Activated naive CD8-positive, alpha-beta T cell treated with anti-CD3 and anti-CD28 coated beads for 36 hours (primary cell): Measurements from ENCODE around the gene AGPS. TPM values are rescaled to one million over a fixed set of nuclear protein-coding genes. Genes with fewer than 3 reads are reported as not detected.
"Not testable (repeated sequence)": the region's sequence is repeated elsewhere in the genome, so short reads cannot be mapped to it uniquely, and the experiment has no call there.

Experiments
- DNase-seq: peaks from one replicate; pipeline ENCODE4 v3.0.0; 2021
- H3K27ac Mint-ChIP-seq: one replicate; pipeline ENCODE4 v1.8.0; 2022; ENCODE audit warnings: mild to moderate bottlenecking, moderate library complexity, mixed read lengths
- H3K27me3 Mint-ChIP-seq: one replicate; pipeline ENCODE4 v1.8.0; 2022; ENCODE audit warnings: mild to moderate bottlenecking, mixed read lengths
- H3K36me3 Mint-ChIP-seq: one replicate; pipeline ENCODE4 v1.8.0; 2021; ENCODE audit warnings: mild to moderate bottlenecking, mixed read lengths
- H3K4me1 Mint-ChIP-seq: one replicate; pipeline ENCODE4 v1.8.0; 2021; ENCODE audit warnings: mixed read lengths
- H3K4me3 Mint-ChIP-seq: one replicate; pipeline ENCODE4 v1.8.0; 2022; ENCODE audit warnings: mild to moderate bottlenecking, moderate library complexity, mixed read lengths
- H3K9me3 Mint-ChIP-seq: one replicate; pipeline ENCODE4 v1.8.0; 2022; ENCODE audit warnings: mixed read lengths
- total RNA-seq, 2 experiments: library from RNA; stranded (reverse); gene quantifications; one replicate each; pipeline ENCODE4 v1.2.3, GENCODE V29; 2021

The AGPS gene
- 10 to 100 TPM; 73.8 to 75.5 TPM for total RNA-seq

- H3K4me1 Mint-ChIP-seq = peaks cover 54% of the 10 kb centered on the region
- no peaks in the 10 kb centered on the region for H3K9me3 Mint-ChIP-seq
- H3K27me3 Mint-ChIP-seq = no peaks in the 10 kb centered on the region
- peak within 1 kb of the TSS; percentile 96 for H3K4me3 Mint-ChIP-seq
- H3K27ac Mint-ChIP-seq = peak within 1 kb of the TSS; percentile 88
- peak; percentile 89 for DNase-seq
- peaks cover 34% of the 10 kb centered on the region for H3K36me3 Mint-ChIP-seq
Observed at GRCh38 chr2:177392373-177393202, at the start of gene AGPS. TSS of gene AGPS (plus strand) at chr2:177392773. CDS start at chr2:177392790, 17 bp downstream.

DNA sequence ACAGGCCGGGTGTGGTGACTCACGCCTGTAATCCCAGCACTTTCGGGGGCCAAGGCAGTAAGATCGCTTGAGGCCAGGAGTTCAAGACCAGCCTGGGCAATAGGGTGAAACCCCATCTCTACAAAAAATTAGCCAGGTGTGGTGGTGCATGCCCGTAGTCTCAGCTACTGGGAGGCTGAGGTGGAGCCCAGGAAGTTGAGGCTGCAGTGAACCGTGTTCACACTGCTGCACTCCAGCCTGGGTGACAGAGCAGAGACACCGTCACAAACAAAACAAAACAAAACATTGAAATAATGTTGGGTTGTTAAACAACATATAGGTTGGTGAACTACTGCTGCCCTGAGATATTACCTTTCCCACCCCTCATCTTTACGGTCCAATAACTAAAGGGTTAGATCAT is 48.8 kb upstream of the AGPS start:
- H3K9me3 Mint-ChIP-seq = no peaks in the 10 kb centered on the region
- no peaks in the 10 kb centered on the region for H3K27me3 Mint-ChIP-seq
- H3K4me3 Mint-ChIP-seq = no peak overlapping the region
- no peaks in the 10 kb centered on the region for H3K36me3 Mint-ChIP-seq
- H3K4me1 Mint-ChIP-seq = no peaks in the 10 kb centered on the region
- DNase-seq = no peak
- no peak overlapping the region for H3K27ac Mint-ChIP-seq

GRCh38 chr2:177344316-177344715 is 48.3 kb upstream of the AGPS start:
- no peak overlapping the region for H3K27ac Mint-ChIP-seq
- no peaks in the 10 kb centered on the region for H3K9me3 Mint-ChIP-seq
- no peak for DNase-seq
- H3K27me3 Mint-ChIP-seq = no peaks in the 10 kb centered on the region
- no peak overlapping the region for H3K4me3 Mint-ChIP-seq
- H3K4me1 Mint-ChIP-seq = no peaks in the 10 kb centered on the region
- no peaks in the 10 kb centered on the region for H3K36me3 Mint-ChIP-seq

- H3K27me3 Mint-ChIP-seq = no peaks in the 10 kb centered on the region
- no peaks in the 10 kb centered on the region for H3K36me3 Mint-ChIP-seq
- H3K9me3 Mint-ChIP-seq = no peaks in the 10 kb centered on the region
- no peak overlapping the region for H3K27ac Mint-ChIP-seq
- H3K4me1 Mint-ChIP-seq = no peaks in the 10 kb centered on the region
- DNase-seq = no peak
- no peak overlapping the region for H3K4me3 Mint-ChIP-seq
Observed at GRCh38 chr2:177346192-177346591, 46.4 kb upstream of the AGPS start.

- Mint-ChIP-seq H3K36me3 (no peaks in the 10 kb centered on the region), H3K9me3 (no peaks in the 10 kb centered on the region), H3K27ac (no peak overlapping the region), H3K27me3 (no peaks in the 10 kb centered on the region), H3K4me3 (no peak overlapping the region), H3K4me1 (no peaks in the 10 kb centered on the region)
- DNase-seq = no peak
Observed at GRCh38 chr2:177347570-177347969, 45.0 kb upstream of the AGPS start.

DNA sequence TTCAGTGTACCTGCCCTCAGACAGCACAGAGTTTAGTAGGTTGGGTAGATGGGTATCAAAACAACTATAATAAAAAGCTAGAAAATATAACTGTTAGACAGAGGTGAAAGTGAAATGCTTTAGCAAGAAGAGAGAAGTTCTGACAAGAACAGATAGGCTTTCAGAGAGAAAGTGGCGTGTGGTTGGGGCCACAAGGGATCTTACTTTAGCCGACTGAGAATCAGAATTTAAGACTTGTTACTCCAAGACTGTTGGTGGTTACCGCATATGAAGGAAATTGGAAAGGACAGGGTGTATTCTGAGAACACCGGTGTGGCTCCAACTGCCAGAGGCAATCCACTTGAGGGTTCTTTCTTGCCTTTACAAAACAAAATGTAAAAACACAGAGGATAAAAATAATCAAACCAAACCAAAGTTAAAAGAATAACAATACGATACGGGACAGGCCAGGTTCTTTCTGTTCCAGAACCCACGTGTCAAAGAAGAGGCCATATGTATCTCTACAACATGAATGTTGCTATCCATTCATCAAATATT is 44.4 kb upstream of the AGPS start:
- Mint-ChIP-seq H3K4me1 (peaks cover 2% of the 10 kb centered on the region), H3K9me3 (no peaks in the 10 kb centered on the region), H3K27me3 (no peaks in the 10 kb centered on the region), H3K36me3 (no peaks in the 10 kb centered on the region), H3K4me3 (no peak overlapping the region), H3K27ac (no peak overlapping the region)
- no peak for DNase-seq

DNA sequence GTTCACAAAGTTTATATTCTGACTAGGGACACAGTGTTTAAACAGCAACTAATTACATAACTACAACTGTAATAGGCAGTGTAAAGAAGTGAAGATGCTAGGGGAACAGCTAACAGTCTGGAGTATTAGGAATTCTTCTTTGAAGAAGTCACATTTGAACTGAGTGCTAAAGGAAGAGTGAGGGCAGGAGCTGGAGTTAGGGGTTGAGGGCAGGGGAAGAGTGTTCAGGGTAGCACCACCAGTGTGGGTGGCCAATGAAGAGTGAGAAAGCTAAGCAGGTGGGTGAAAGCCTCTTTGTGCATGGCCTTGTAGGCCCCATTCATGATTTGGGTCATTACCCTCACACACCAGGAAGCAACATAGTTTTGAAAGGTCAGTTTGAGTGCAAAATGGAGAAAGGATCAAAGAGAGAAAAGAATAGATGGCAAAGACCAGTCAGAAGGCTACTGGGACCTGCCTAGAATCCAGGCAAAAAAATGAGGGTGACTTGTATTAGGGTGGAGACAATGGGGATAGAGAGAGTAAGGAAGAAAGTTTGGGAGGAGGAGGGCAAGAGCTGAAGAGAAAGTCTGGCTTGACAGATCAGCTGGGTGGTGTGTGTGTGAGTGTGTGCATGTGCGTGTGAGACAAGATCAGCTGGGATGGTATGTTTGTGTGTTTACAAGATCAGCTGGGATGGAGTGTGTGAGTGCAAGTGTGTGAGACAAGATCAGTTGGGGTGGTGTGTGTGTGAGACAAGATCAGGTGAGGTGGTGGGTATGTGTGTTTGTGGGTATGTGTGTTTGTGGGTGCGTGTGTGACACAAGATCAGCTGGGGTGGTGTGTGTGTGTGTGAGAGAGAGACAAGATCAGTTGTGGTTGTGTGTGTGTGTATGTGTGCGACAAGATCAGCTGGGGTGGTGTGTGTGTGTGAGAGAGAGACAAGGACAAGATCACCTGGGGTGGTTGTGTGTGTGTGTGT is 43.6 kb upstream of the AGPS start:
- no peaks in the 10 kb centered on the region for H3K27me3 Mint-ChIP-seq
- no peaks in the 10 kb centered on the region for H3K36me3 Mint-ChIP-seq
- no peak for DNase-seq
- H3K4me3 Mint-ChIP-seq = no peak overlapping the region
- peaks cover 2% of the 10 kb centered on the region for H3K4me1 Mint-ChIP-seq
- H3K27ac Mint-ChIP-seq = no peak overlapping the region
- H3K9me3 Mint-ChIP-seq = no peaks in the 10 kb centered on the region

DNA sequence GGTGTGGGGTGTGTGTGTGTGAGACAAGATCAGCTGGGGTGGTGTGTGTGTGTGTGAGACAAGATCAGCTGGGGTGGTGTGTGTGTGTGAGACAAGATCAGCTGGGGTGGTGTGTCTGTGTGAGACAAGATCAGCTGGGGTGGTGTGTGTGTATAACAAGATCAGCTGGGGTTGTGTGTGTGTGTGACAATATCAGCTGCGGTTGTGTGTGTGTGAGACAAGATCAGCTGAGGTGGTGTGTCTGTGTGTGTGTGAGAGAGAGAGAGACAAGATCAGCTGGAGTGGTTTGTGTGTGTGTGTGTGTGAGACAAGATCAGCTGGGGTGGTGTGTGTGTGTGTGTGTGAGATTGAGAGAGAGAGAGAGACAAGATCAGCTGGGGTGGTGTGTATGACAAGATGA is 41.9 kb upstream of the AGPS start:
- not testable (repeated sequence) for H3K9me3 Mint-ChIP-seq, H3K27ac Mint-ChIP-seq, H3K27me3 Mint-ChIP-seq, H3K36me3 Mint-ChIP-seq, DNase-seq, H3K4me3 Mint-ChIP-seq, H3K4me1 Mint-ChIP-seq

- H3K27ac Mint-ChIP-seq, H3K4me1 Mint-ChIP-seq, DNase-seq, H3K4me3 Mint-ChIP-seq, H3K27me3 Mint-ChIP-seq, H3K9me3 Mint-ChIP-seq, H3K36me3 Mint-ChIP-seq: not testable (repeated sequence)
Observed at GRCh38 chr2:177351121-177351520, 41.5 kb upstream of the AGPS start.

DNA sequence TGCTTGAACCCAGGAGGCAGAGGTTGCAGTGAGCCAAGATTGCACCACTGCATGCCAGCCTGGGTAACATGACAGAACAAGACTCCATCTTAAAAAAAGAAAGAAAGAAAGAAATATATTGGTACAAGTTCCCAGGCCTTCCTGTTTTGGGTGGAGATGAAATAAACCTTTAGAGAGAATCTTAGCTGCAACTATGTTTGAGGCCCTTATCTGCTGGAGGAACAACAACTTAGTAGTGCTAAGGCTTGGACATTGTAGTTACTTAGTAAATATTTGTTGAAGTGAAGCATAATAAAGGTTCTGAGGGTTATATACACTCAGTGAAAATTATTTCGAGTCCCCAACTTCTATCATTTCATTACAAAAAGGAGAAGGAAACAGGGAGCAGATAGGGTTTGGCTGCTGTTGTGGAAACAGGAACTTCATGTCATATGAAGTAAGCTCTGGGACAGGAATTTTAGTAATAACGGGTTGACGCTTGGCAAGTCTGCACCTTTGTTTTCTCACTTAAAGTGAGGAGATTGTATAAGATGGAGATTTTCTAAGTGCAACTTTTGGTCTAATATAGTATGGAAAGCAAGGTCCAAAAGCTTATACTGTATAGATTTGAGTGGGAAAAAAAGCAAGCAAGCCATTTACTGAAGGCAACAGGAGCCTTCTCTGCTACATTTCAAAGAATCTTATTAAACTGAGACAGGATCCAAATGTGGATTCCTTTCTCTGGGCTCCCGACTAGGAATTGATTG is 40.0 kb upstream of the AGPS start:
- H3K4me1 Mint-ChIP-seq = peaks cover 2% of the 10 kb centered on the region
- H3K9me3 Mint-ChIP-seq = no peaks in the 10 kb centered on the region
- DNase-seq = no peak
- no peak overlapping the region for H3K4me3 Mint-ChIP-seq
- H3K27me3 Mint-ChIP-seq = no peaks in the 10 kb centered on the region
- H3K36me3 Mint-ChIP-seq = no peaks in the 10 kb centered on the region
- H3K27ac Mint-ChIP-seq = no peak overlapping the region

DNA sequence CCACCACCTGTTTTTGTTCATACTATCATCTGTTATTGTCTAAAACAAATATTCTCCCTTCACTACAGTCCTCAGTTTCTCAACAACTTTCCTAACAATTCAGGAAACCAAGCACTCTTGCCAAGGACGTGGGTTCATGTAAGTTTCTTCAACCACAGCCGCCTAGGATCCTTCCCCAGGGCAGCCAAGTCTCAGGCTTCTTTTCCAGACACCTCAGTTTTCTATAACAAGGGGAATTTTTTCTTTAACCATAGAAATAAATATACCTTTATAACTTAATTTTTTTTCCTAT is 39.4 kb upstream of the AGPS start:
- H3K36me3 Mint-ChIP-seq = no peaks in the 10 kb centered on the region
- DNase-seq = no peak
- no peaks in the 10 kb centered on the region for H3K27me3 Mint-ChIP-seq
- H3K9me3 Mint-ChIP-seq = no peaks in the 10 kb centered on the region
- H3K4me1 Mint-ChIP-seq = peaks cover 2% of the 10 kb centered on the region
- H3K4me3 Mint-ChIP-seq = no peak overlapping the region
- H3K27ac Mint-ChIP-seq = no peak overlapping the region

GRCh38 chr2:177354541-177354940 is 38.0 kb upstream of the AGPS start:
- H3K36me3 Mint-ChIP-seq, H3K9me3 Mint-ChIP-seq, H3K27ac Mint-ChIP-seq, H3K27me3 Mint-ChIP-seq, H3K4me1 Mint-ChIP-seq, H3K4me3 Mint-ChIP-seq, DNase-seq: not testable (repeated sequence)

DNA sequence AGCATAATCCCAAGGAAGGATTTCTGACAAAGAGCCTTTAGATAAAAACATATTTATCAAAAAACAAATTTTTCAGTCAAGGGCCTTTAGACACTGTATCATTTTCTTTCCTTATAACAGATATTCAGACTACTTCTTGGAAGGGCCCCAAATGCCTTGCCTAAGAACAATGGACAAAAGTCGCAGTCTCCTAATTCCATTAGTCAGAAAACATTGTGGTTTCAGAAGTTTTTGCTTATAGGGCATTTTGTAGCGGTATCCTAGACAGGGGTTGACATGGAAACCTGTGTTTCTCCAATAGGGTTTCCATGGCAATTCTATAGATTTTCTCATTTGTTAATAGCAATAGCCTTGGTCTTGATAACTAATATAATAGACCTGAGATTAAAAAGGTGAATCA is 36.7 kb upstream of the AGPS start:
- no peaks in the 10 kb centered on the region for H3K27me3 Mint-ChIP-seq
- no peak for DNase-seq
- H3K27ac Mint-ChIP-seq = no peak overlapping the region
- no peak overlapping the region for H3K4me3 Mint-ChIP-seq
- peaks cover 2% of the 10 kb centered on the region for H3K4me1 Mint-ChIP-seq
- no peaks in the 10 kb centered on the region for H3K36me3 Mint-ChIP-seq
- H3K9me3 Mint-ChIP-seq = no peaks in the 10 kb centered on the region

DNA sequence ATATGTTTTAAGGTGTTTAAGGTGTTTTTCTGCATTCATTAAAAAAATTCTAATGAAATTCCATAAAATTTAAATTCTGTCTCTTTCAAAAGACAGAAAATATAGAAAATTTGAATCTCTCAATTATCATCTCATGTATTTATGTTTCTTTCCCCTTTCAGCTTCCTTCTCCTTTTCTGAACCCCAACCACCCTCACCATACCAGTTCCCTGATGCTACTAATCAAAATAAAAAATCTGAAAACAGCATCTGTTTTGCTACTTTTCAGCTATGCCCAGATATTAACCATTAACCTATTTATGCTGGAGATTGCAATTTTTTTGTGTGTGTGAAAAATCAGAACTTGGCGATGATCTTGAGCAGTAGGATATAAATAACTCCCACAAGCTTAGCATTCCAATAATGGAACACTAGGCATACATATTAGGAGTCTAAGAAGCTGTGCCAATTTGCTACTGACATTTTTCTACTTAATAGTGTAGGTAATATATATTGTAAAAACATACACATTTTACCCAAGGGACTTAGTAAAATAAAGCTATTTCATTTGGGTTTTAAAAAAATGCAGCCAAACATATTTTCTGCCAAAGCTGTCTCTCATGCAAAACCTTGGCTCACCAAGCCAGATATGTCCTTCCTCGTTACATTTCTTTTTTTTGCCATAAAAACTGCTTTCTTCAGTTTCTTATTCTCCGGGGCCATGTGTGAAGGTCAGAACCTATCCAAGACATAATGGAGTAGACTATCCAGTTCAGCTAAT is 32.6 kb upstream of the AGPS start:
- no peaks in the 10 kb centered on the region for H3K36me3 Mint-ChIP-seq
- H3K27ac Mint-ChIP-seq = no peak overlapping the region
- H3K4me3 Mint-ChIP-seq = no peak overlapping the region
- H3K4me1 Mint-ChIP-seq = no peaks in the 10 kb centered on the region
- H3K27me3 Mint-ChIP-seq = no peaks in the 10 kb centered on the region
- H3K9me3 Mint-ChIP-seq = no peaks in the 10 kb centered on the region
- no peak for DNase-seq
